ENCODE measurements around the gene WNT6.

WNT6 gene

DNA sequence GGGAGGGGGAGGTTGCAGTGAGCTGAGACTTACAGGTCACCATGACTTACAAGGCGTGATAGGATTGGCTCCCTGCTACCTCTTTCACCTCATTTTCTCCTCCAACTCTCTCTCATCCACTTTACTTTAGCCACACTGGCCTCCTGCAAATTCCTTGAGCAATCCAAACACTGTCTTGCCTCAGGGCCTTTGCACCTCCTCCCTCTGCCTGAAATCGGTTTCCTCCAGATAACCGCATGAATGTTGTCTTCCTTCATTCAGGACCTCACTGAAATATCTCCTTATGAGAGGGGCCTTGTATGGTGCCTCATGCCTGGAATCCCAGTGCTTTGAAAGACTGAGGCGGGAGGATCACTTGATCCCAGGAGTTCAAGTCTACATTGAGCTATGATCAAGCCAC lies 42.8 kb downstream of the WNT6 start:
- peaks cover 7% of the 10 kb centered on the region for H3K4me1 ChIP-seq
- H3K27ac ChIP-seq, result no peak overlapping the region
- TF ChIP-seq, protein P1, sequence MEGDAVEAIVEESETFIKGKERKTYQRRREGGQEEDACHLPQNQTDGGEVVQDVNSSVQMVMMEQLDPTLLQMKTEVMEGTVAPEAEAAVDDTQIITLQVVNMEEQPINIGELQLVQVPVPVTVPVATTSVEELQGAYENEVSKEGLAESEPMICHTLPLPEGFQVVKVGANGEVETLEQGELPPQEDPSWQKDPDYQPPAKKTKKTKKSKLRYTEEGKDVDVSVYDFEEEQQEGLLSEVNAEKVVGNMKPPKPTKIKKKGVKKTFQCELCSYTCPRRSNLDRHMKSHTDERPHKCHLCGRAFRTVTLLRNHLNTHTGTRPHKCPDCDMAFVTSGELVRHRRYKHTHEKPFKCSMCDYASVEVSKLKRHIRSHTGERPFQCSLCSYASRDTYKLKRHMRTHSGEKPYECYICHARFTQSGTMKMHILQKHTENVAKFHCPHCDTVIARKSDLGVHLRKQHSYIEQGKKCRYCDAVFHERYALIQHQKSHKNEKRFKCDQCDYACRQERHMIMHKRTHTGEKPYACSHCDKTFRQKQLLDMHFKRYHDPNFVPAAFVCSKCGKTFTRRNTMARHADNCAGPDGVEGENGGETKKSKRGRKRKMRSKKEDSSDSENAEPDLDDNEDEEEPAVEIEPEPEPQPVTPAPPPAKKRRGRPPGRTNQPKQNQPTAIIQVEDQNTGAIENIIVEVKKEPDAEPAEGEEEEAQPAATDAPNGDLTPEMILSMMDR (IDR thresholded peaks at IDR 0.05), result no peak
- no peaks in the 10 kb centered on the region for H3K9me3 ChIP-seq (ENCODE audit: control insufficient read depth, low read length)
- no peak overlapping the region for H3K4me3 ChIP-seq (ENCODE audit: low read depth, low read length)
- H3K79me2 ChIP-seq, result no peaks in the 10 kb centered on the region
- H2AFZ ChIP-seq, result no peak overlapping the region
- no peaks in the 10 kb centered on the region for H3K36me3 ChIP-seq (ENCODE audit: control insufficient read depth, insufficient read depth, low read length)
- H3K4me2 ChIP-seq (ENCODE audit: low read length), result no peak overlapping the region
- H3K9ac ChIP-seq, result no peak overlapping the region
- H3K27me3 ChIP-seq (ENCODE audit: control insufficient read depth, insufficient read depth, low read length), result peaks cover 3% of the 10 kb centered on the region

DNA sequence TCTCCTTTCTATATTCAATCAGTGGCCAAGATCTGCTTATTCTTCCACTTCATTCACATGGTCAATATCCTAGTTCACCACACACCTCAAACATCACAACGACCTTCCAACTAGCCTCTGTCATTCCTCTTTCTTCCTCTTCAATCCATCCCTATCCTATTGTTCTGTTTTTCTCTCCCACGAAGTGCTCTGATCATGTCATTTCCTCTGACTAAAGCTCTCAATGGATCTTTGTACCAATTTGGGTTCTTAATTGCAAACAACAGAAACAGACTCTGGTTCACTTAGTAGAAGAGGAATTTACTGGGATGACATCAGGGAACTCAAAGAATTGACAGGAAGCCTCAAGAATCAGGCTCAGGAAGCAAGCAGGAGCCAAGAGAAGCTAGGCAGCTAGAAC lies 44.6 kb downstream of the WNT6 start:
- H3K27me3 ChIP-seq (ENCODE audit: control insufficient read depth, insufficient read depth, low read length), result no peaks in the 10 kb centered on the region
- no peaks in the 10 kb centered on the region for H3K36me3 ChIP-seq (ENCODE audit: control insufficient read depth, insufficient read depth, low read length)
- H3K4me2 ChIP-seq (ENCODE audit: low read length), result no peak overlapping the region
- no peak overlapping the region for H3K9ac ChIP-seq
- H3K27ac ChIP-seq, result no peak overlapping the region
- no peak overlapping the region for H2AFZ ChIP-seq
- no peaks in the 10 kb centered on the region for H3K79me2 ChIP-seq
- H3K9me3 ChIP-seq (ENCODE audit: control insufficient read depth, low read length), result no peaks in the 10 kb centered on the region
- peaks cover 3% of the 10 kb centered on the region for H3K4me1 ChIP-seq
- no peak overlapping the region for H3K4me3 ChIP-seq (ENCODE audit: low read depth, low read length)
- TF ChIP-seq, protein P1 (IDR thresholded peaks at IDR 0.05), result no peak

DNA sequence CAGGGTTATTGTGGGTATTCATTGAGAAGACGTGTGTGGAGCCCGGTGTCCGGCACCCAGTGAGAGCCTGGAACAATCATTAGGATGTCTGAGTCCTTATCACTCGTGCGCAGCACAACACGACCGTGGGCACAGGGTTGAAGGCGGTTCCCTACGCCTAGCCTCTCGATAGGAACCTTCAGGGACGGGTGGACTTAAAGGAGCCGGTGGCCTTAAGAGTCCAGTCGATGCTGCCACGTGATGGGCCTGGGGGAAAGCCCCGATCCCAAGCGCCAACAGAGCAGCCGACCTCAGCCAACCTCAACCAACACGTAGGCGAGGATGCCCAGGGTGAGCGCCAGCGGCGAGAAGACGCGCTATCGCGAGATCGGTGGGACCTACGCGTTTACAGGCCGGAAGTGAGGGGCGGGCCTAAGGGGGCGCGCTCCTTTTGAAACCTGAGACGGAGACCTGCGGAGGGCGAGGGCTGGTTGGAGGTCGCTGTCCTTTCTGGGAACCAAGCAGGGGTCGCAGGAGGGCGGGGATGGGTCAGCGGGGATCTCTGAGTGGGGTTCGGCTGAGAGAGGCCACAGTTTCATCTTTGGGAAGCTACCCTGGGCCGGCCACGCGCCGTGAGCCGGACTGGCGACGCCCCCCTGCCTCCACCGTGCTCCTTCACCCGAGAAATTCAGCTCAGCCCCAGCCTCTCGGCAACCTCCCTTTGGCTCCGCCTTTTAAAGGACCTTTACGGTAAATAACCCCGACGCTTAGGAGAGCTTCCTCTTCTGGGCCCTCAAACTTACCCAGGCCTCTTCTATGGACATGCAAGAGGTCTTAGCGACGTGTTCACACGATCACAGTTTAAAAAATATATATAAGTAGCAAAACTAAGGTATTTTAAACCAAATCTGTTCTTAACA lies 49.4 kb downstream of the WNT6 start:
- H2AFZ ChIP-seq, result peak overlapping the region; percentile 79
- peaks cover 7% of the 10 kb centered on the region for H3K4me1 ChIP-seq

DNA sequence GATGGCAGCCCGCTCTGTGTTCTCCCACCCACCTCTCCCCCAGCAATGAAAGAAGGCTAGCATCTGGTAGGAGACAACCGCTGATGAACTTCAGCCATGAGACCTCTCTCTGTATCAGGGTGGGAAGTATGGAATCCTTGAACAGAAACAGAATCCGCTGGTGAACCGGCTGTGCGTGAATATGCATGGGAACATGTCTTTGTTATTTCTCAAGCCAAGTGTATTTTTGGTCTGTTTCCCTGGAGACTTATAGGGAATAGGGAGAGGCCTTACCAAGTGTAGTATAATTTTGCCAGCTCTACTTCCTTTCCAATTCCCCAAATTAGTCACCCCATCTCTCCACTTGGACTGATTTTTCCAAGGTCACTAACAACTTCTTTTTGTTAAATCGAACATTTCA lies 51.1 kb downstream of the WNT6 start:
- H3K4me3 ChIP-seq (ENCODE audit: low read depth, low read length), result no peak overlapping the region
- no peaks in the 10 kb centered on the region for H3K79me2 ChIP-seq
- no peaks in the 10 kb centered on the region for H3K27me3 ChIP-seq (ENCODE audit: control insufficient read depth, insufficient read depth, low read length)
- no peaks in the 10 kb centered on the region for H3K9me3 ChIP-seq (ENCODE audit: control insufficient read depth, low read length)
- H3K27ac ChIP-seq, result no peak overlapping the region
- H3K9ac ChIP-seq, result no peak overlapping the region
- H3K36me3 ChIP-seq (ENCODE audit: control insufficient read depth, insufficient read depth, low read length), result no peaks in the 10 kb centered on the region
- peaks cover 7% of the 10 kb centered on the region for H3K4me1 ChIP-seq
- H2AFZ ChIP-seq, result no peak overlapping the region
- TF ChIP-seq, protein P1 (IDR thresholded peaks at IDR 0.05), result no peak
- H3K4me2 ChIP-seq (ENCODE audit: low read length), result no peak overlapping the region

More for the DNA sequence above, 49.4 kb downstream of the WNT6 start:
- H3K79me2 ChIP-seq, result no peaks in the 10 kb centered on the region
- peak overlapping the region; percentile 48 for H3K4me3 ChIP-seq (ENCODE audit: low read depth, low read length)
- no peaks in the 10 kb centered on the region for H3K36me3 ChIP-seq (ENCODE audit: control insufficient read depth, insufficient read depth, low read length)
- H3K9me3 ChIP-seq (ENCODE audit: control insufficient read depth, low read length), result no peaks in the 10 kb centered on the region
- H3K27ac ChIP-seq, result no peak overlapping the region
- TF ChIP-seq, protein P1 (IDR thresholded peaks at IDR 0.05), result no peak
- no peaks in the 10 kb centered on the region for H3K27me3 ChIP-seq (ENCODE audit: control insufficient read depth, insufficient read depth, low read length)
- H3K4me2 ChIP-seq (ENCODE audit: low read length), result peak overlapping the region; percentile 84
- H3K9ac ChIP-seq, result no peak overlapping the region

DNA sequence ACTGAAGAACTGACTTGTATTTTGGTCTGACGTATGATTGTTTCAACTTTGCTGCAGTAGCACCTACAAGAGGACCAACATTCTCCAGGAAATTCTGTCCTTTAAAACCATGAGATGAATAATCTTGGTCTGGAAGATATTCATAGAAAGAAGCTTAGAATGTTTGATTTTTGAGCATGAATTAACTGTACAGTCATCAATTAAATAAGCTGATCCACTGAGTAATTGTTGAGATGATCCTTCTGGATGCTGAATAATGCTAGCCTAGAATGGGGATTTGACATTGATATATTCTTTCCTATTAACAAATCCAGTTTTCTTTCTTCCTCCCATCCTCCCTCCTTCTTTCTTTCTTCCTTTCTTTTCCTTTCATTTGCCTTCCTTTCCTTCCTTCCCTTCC lies 60.9 kb downstream of the WNT6 start:
- TF ChIP-seq, protein P1 (IDR thresholded peaks at IDR 0.05), result no peak
- H3K27me3 ChIP-seq (ENCODE audit: control insufficient read depth, insufficient read depth, low read length), result no peaks in the 10 kb centered on the region

More for the DNA sequence above, 60.9 kb downstream of the WNT6 start:
- Histone ChIP-seq H3K27ac (no peak overlapping the region), H3K4me2 (ENCODE audit: low read length) (no peak overlapping the region), H2AFZ (no peak overlapping the region), H3K4me3 (ENCODE audit: low read depth, low read length) (no peak overlapping the region), H3K36me3 (ENCODE audit: control insufficient read depth, insufficient read depth, low read length) (no peaks in the 10 kb centered on the region), H3K9ac (no peak overlapping the region), H3K79me2 (no peaks in the 10 kb centered on the region), H3K9me3 (ENCODE audit: control insufficient read depth, low read length) (no peaks in the 10 kb centered on the region), H3K4me1 (no peaks in the 10 kb centered on the region)

Data from parathyroid adenoma (tissue), 2 donors.